ENCODE results near the gene TAPBP. TPM values are rescaled to one million over a fixed set of nuclear protein-coding genes. Genes with fewer than 3 reads are reported as not detected.

TAPBP gene
- total RNA-seq, 1 donor from 2014 or later = 265 TPM

GRCh38 chr6:33298773-33299236 lies 15.1 kb downstream of the TAPBP start, which contains the start of gene RGL2:
RGL2 (minus strand) TSS chr6:33298942; CDS start chr6:33298610, 332 bp downstream.
- intact Hi-C loops (cut with micrococcal nuclease) = loop anchor here (1.0 kb wide), 9 partner anchors 10 to 99 kb away; partner anchors contain the start of genes B3GALT4, KIFC1, PFDN6 and RXRB
- H3K9me3 Mint-ChIP-seq = no peaks in the 10 kb centered on the region
- H3K36me3 Mint-ChIP-seq (ENCODE audit: low read depth) = peaks cover 28% of the 10 kb centered on the region
- peak; percentile 56 for DNase-seq (ENCODE audit: low spot score)
- H3K4me1 Mint-ChIP-seq (ENCODE audit: low read depth) = peaks cover 39% of the 10 kb centered on the region
- H3K27ac Mint-ChIP-seq = peak within 1 kb of the TSS; percentile 99
- H3K27me3 Mint-ChIP-seq (ENCODE audit: insufficient read depth) = no peaks in the 10 kb centered on the region
- peak within 1 kb of the TSS; percentile 95 for H3K4me3 Mint-ChIP-seq

- Mint-ChIP-seq H3K9me3 (no peaks in the 10 kb centered on the region), H3K4me3 (peak overlapping the region; percentile 95), H3K27me3 (ENCODE audit: insufficient read depth) (no peaks in the 10 kb centered on the region), H3K4me1 (ENCODE audit: low read depth) (peaks cover 37% of the 10 kb centered on the region), H3K27ac (peak overlapping the region; percentile 99), H3K36me3 (ENCODE audit: low read depth) (peaks cover 25% of the 10 kb centered on the region)
- peak; percentile 65 for DNase-seq (ENCODE audit: low spot score)
- intact Hi-C loops (cut with micrococcal nuclease) = loop anchor here (1.0 kb wide), 1 partner anchor 20 kb away; no protein-coding TSS in a partner anchor
Observed at GRCh38 chr6:33297956-33298772, 15.7 kb downstream of the TAPBP start.

GRCh38 chr6:33297406-33297955 lies 16.4 kb downstream of the TAPBP start:
- no peaks in the 10 kb centered on the region for H3K27me3 Mint-ChIP-seq (ENCODE audit: insufficient read depth)
- H3K36me3 Mint-ChIP-seq (ENCODE audit: low read depth) = peaks cover 29% of the 10 kb centered on the region
- peak overlapping the region; percentile 34 for H3K27ac Mint-ChIP-seq
- H3K9me3 Mint-ChIP-seq = no peaks in the 10 kb centered on the region
- peaks cover 37% of the 10 kb centered on the region for H3K4me1 Mint-ChIP-seq (ENCODE audit: low read depth)
- intact Hi-C loops (cut with micrococcal nuclease) = no loop called here
- no peak for DNase-seq (ENCODE audit: low spot score)
- peak overlapping the region; percentile 42 for H3K4me3 Mint-ChIP-seq

GRCh38 chr6:33296797-33297405 lies 17.0 kb downstream of the TAPBP start:
- Mint-ChIP-seq H3K27ac (peak overlapping the region; percentile 34), H3K4me1 (ENCODE audit: low read depth) (peaks cover 37% of the 10 kb centered on the region), H3K4me3 (peak overlapping the region; percentile 68), H3K27me3 (ENCODE audit: insufficient read depth) (no peaks in the 10 kb centered on the region), H3K9me3 (no peaks in the 10 kb centered on the region), H3K36me3 (ENCODE audit: low read depth) (peaks cover 33% of the 10 kb centered on the region)
- DNase-seq (ENCODE audit: low spot score) = no peak
- intact Hi-C loops (cut with micrococcal nuclease) = no loop called here

GRCh38 chr6:33295621-33296369 lies 18.1 kb downstream of the TAPBP start:
- DNase-seq (ENCODE audit: low spot score) = no peak
- peaks cover 33% of the 10 kb centered on the region for H3K36me3 Mint-ChIP-seq (ENCODE audit: low read depth)
- peaks cover 35% of the 10 kb centered on the region for H3K4me1 Mint-ChIP-seq (ENCODE audit: low read depth)
- H3K9me3 Mint-ChIP-seq = no peaks in the 10 kb centered on the region
- H3K4me3 Mint-ChIP-seq = no peak overlapping the region
- intact Hi-C loops (cut with micrococcal nuclease) = no loop called here
- no peaks in the 10 kb centered on the region for H3K27me3 Mint-ChIP-seq (ENCODE audit: insufficient read depth)
- H3K27ac Mint-ChIP-seq = no peak overlapping the region

- no peaks in the 10 kb centered on the region for H3K27me3 Mint-ChIP-seq (ENCODE audit: insufficient read depth)
- no peak for DNase-seq (ENCODE audit: low spot score)
- peaks cover 29% of the 10 kb centered on the region for H3K36me3 Mint-ChIP-seq (ENCODE audit: low read depth)
- H3K4me3 Mint-ChIP-seq = no peak overlapping the region
- H3K27ac Mint-ChIP-seq = no peak overlapping the region
- intact Hi-C loops (cut with micrococcal nuclease) = no loop called here
- peaks cover 32% of the 10 kb centered on the region for H3K4me1 Mint-ChIP-seq (ENCODE audit: low read depth)
- no peaks in the 10 kb centered on the region for H3K9me3 Mint-ChIP-seq
Observed at GRCh38 chr6:33294086-33294823, 19.6 kb downstream of the TAPBP start.

- H3K4me3 Mint-ChIP-seq = peak overlapping the region; percentile 16
- no peaks in the 10 kb centered on the region for H3K27me3 Mint-ChIP-seq (ENCODE audit: insufficient read depth)
- H3K27ac Mint-ChIP-seq = no peak overlapping the region
- peaks cover 30% of the 10 kb centered on the region for H3K4me1 Mint-ChIP-seq (ENCODE audit: low read depth)
- no peaks in the 10 kb centered on the region for H3K9me3 Mint-ChIP-seq
- intact Hi-C loops (cut with micrococcal nuclease) = no loop called here
- DNase-seq (ENCODE audit: low spot score) = no peak
- peaks cover 30% of the 10 kb centered on the region for H3K36me3 Mint-ChIP-seq (ENCODE audit: low read depth)
Observed at GRCh38 chr6:33292996-33293682, 20.7 kb downstream of the TAPBP start.

- intact Hi-C loops (cut with micrococcal nuclease) = no loop called here
- H3K27ac Mint-ChIP-seq = peak overlapping the region; percentile 25
- no peaks in the 10 kb centered on the region for H3K27me3 Mint-ChIP-seq (ENCODE audit: insufficient read depth)
- peak overlapping the region; percentile 98 for H3K4me3 Mint-ChIP-seq
- no peak for DNase-seq (ENCODE audit: low spot score)
- H3K36me3 Mint-ChIP-seq (ENCODE audit: low read depth) = peaks cover 39% of the 10 kb centered on the region
- peaks cover 31% of the 10 kb centered on the region for H3K4me1 Mint-ChIP-seq (ENCODE audit: low read depth)
- H3K9me3 Mint-ChIP-seq = no peaks in the 10 kb centered on the region
Observed at GRCh38 chr6:33290459-33290858, 23.4 kb downstream of the TAPBP start.

- Mint-ChIP-seq H3K36me3 (ENCODE audit: low read depth) (peaks cover 39% of the 10 kb centered on the region), H3K27me3 (ENCODE audit: insufficient read depth) (no peaks in the 10 kb centered on the region)
- intact Hi-C loops (cut with micrococcal nuclease) = loop anchor here (1.0 to 2.0 kb wide), 9 partner anchors 9 to 164 kb away; partner anchors contain the start of genes B3GALT4, KIFC1, VPS52 and ZBTB22
Observed at GRCh38 chr6:33289784-33290315, 24.0 kb downstream of the TAPBP start.

GRCh38 chr6:33288921-33289783 lies 24.7 kb downstream of the TAPBP start, which contains the start of the genes PFDN6 and WDR46:
PFDN6 (plus strand) TSS chr6:33289601; CDS start chr6:33289857, 256 bp downstream.
WDR46 (minus strand) TSS chr6:33289239; CDS start chr6:33289170, 69 bp downstream.
- Mint-ChIP-seq H3K27ac (peak within 1 kb of the TSS; percentile 86), H3K36me3 (ENCODE audit: low read depth) (peaks cover 42% of the 10 kb centered on the region), H3K4me3 (peak within 1 kb of the TSS; percentile 98), H3K27me3 (ENCODE audit: insufficient read depth) (no peaks in the 10 kb centered on the region), H3K4me1 (ENCODE audit: low read depth) (peaks cover 31% of the 10 kb centered on the region), H3K9me3 (no peaks in the 10 kb centered on the region)
- intact Hi-C loops (cut with micrococcal nuclease) = loop anchor here (1.0 to 2.0 kb wide), 9 partner anchors 10 to 165 kb away; partner anchors contain the start of genes B3GALT4, KIFC1, VPS52 and ZBTB22
- DNase-seq (ENCODE audit: low spot score) = peak; percentile 83

More at GRCh38 chr6:33289784-33290315, 24.0 kb downstream of the TAPBP start:
- no peak for DNase-seq (ENCODE audit: low spot score)
- Mint-ChIP-seq H3K27ac (peak overlapping the region; percentile 86), H3K9me3 (no peaks in the 10 kb centered on the region), H3K4me1 (ENCODE audit: low read depth) (peaks cover 31% of the 10 kb centered on the region), H3K4me3 (peak overlapping the region; percentile 98)

Data from activated T-helper 1 cell treated with anti-CD3 and anti-CD28 coated beads, Interleukin-12 subunit alpha, Interleukin-12 subunit beta, Interleukin-2, Interleukin-4 antibody, amounts not matched to agents 30 ng/mL and 10 ng/mL and 1 ng/mL, durations not matched to agents 14 hours and 24 hours and 36 hours (primary cell).